Endothelial cell of umbilical vein (primary cell): ENCODE results near the gene ZNF846.

ENCODE experiments used
- POLR2AphosphoS5 ChIP-seq: IDR thresholded peaks from 2 replicates; pipeline ENCODE4 v1.6.1; 2012; ENCODE audit warnings: low read depth, mild to moderate bottlenecking, control low read depth, low read length, moderate library complexity; ENCODE audit not compliant: insufficient read depth
- TF ChIP-seq, protein P1 (sequence below), 2 donors: IDR thresholded peaks; 1 replicate in 1 of 2; 2 replicates in 1 of 2; pipeline ENCODE4 v1.5.1; 2011; ENCODE audit warnings: low read length in 2 of 2, mild to moderate bottlenecking in 2 of 2, moderate library complexity in 2 of 2, control low read depth in 1 of 2, inconsistent platforms in 1 of 2, low read depth in 1 of 2; ENCODE audit not compliant: insufficient read depth in 1 of 2; ENCODE audit errors: extremely low read depth in 1 of 2

DNA sequence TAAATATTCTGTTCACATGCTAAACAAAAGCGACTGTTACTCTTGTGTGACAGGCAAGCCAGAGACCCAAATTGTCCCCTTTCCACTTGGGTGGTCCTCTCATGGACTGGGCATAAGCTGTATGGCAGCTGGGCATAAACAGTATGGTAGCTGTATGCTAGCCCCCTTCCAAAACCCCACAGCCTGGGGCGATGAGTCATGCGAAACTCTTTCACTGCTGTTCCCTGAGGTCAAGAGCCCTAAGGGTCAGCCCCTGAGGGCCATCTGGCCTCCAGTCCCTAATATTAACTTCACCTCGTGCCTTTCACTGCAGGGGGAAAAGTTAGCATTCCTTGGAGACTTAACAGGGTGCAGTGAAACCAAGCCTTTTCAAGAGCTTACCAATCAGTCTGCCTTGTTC lies 48.0 kb downstream of the ZNF846 start:
- no peak for TF ChIP-seq POLR2AphosphoS5
- TF ChIP-seq, protein P1, sequence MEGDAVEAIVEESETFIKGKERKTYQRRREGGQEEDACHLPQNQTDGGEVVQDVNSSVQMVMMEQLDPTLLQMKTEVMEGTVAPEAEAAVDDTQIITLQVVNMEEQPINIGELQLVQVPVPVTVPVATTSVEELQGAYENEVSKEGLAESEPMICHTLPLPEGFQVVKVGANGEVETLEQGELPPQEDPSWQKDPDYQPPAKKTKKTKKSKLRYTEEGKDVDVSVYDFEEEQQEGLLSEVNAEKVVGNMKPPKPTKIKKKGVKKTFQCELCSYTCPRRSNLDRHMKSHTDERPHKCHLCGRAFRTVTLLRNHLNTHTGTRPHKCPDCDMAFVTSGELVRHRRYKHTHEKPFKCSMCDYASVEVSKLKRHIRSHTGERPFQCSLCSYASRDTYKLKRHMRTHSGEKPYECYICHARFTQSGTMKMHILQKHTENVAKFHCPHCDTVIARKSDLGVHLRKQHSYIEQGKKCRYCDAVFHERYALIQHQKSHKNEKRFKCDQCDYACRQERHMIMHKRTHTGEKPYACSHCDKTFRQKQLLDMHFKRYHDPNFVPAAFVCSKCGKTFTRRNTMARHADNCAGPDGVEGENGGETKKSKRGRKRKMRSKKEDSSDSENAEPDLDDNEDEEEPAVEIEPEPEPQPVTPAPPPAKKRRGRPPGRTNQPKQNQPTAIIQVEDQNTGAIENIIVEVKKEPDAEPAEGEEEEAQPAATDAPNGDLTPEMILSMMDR (IDR thresholded peaks at IDR 0.05; ENCODE audit: extremely low read depth in 1 of 2, insufficient read depth in 1 of 2, low read depth in 1 of 2, low read length in 2 of 2), result no peak
